ENCODE results near the gene PBOV1.

GRCh38 chr6:138230221-138230620 lies 11.9 kb upstream of the PBOV1 start:
- TF ChIP-seq, protein P1, sequence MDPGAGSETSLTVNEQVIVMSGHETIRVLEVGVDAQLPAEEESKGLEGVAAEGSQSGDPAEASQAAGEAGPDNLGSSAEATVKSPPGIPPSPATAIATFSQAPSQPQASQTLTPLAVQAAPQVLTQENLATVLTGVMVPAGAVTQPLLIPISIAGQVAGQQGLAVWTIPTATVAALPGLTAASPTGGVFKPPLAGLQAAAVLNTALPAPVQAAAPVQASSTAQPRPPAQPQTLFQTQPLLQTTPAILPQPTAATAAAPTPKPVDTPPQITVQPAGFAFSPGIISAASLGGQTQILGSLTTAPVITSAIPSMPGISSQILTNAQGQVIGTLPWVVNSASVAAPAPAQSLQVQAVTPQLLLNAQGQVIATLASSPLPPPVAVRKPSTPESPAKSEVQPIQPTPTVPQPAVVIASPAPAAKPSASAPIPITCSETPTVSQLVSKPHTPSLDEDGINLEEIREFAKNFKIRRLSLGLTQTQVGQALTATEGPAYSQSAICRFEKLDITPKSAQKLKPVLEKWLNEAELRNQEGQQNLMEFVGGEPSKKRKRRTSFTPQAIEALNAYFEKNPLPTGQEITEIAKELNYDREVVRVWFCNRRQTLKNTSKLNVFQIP (CRISPR knock-in tag; IDR thresholded peaks at IDR 0.05; ENCODE audit: borderline replicate concordance, low read depth) = no peak
- TF ChIP-seq ZFP3 (CRISPR knock-in tag; IDR thresholded peaks at IDR 0.05) = no peak
